GM19468 (cell line): ENCODE measurements around the gene MAP3K20.
"Not testable (repeated sequence)": the region's sequence is repeated elsewhere in the genome, so short reads cannot be mapped to it uniquely, and the experiment has no call there.

Experiments used
- ATAC-seq: cut with Tn5 transposase; IDR thresholded peaks from one replicate; pipeline ENCODE4 v1.9.1; 2021; ENCODE audit warnings: mild to moderate bottlenecking, moderate library complexity, moderate number of reproducible peaks; ENCODE audit not compliant: unreplicated experiment; ENCODE audit errors: extremely low read depth

The MAP3K20 gene

GRCh38 chr2:173191601-173192000 is 116.0 kb downstream of the MAP3K20 start:
- no peak for ATAC-seq

GRCh38 chr2:173192071-173192470 is 116.4 kb downstream of the MAP3K20 start:
- no peak for ATAC-seq

- no peak for ATAC-seq
Measured at GRCh38 chr2:173193925-173194324, 118.3 kb downstream of the MAP3K20 start.

- no peak for ATAC-seq
Measured at GRCh38 chr2:173195100-173195499, 119.5 kb downstream of the MAP3K20 start.

- ATAC-seq = no peak
Measured at GRCh38 chr2:173196080-173196479, 120.4 kb downstream of the MAP3K20 start.

GRCh38 chr2:173196638-173197037 is 121.0 kb downstream of the MAP3K20 start:
- no peak for ATAC-seq

GRCh38 chr2:173198327-173198726 is 122.7 kb downstream of the MAP3K20 start:
- no peak for ATAC-seq

- no peak for ATAC-seq
Measured at GRCh38 chr2:173199294-173199693, 123.6 kb downstream of the MAP3K20 start.

GRCh38 chr2:173202570-173202969 is 126.9 kb downstream of the MAP3K20 start:
- no peak for ATAC-seq

- ATAC-seq = no peak
Measured at GRCh38 chr2:173204316-173204715, 128.7 kb downstream of the MAP3K20 start.

GRCh38 chr2:173205375-173205774 is 129.7 kb downstream of the MAP3K20 start:
- ATAC-seq = no peak

GRCh38 chr2:173207124-173207523 is 131.5 kb downstream of the MAP3K20 start:
- not testable (repeated sequence) for ATAC-seq

GRCh38 chr2:173210270-173211196 is 134.9 kb downstream of the MAP3K20 start:
- no peak for ATAC-seq

- no peak for ATAC-seq
Measured at GRCh38 chr2:173213181-173213580, 137.5 kb downstream of the MAP3K20 start.

GRCh38 chr2:173214213-173214612 is 138.6 kb downstream of the MAP3K20 start:
- no peak for ATAC-seq

GRCh38 chr2:173215316-173215715 is 139.7 kb downstream of the MAP3K20 start:
- no peak for ATAC-seq

- ATAC-seq = no peak
Measured at GRCh38 chr2:173216051-173216450, 140.4 kb downstream of the MAP3K20 start.

GRCh38 chr2:173216668-173217067 is 141.0 kb downstream of the MAP3K20 start:
- no peak for ATAC-seq

- ATAC-seq = no peak
Measured at GRCh38 chr2:173217116-173217840, 141.6 kb downstream of the MAP3K20 start.

GRCh38 chr2:173218326-173219056 is 142.8 kb downstream of the MAP3K20 start:
- no peak for ATAC-seq
